Fibroblast of villous mesenchyme (primary cell): Measurements from ENCODE around the gene TIA1. TPM values are rescaled to one million over a fixed set of nuclear protein-coding genes. Genes with fewer than 3 reads are reported as not detected.
A peak's percentile ranks its signal among the peaks of the same experiment; 100 is the strongest.
"Not testable (repeated sequence)": the region's sequence is repeated elsewhere in the genome, so short reads cannot be mapped to it uniquely, and the experiment has no call there.

ENCODE experiments used
- DNase-seq: peaks from one replicate; pipeline ENCODE4 v3.0.0-alpha.2; 2010; ENCODE audit warnings: low read depth
- H3K4me3 ChIP-seq: 2 replicates; pipeline ENCODE4 v1.5.1; 2011; ENCODE audit warnings: low read depth, mild to moderate bottlenecking, low read length
- total RNA-seq: library from RNA; depleted of rRNA; stranded (reverse); fragments of >200 nt; gene quantifications from 2 replicates; pipeline ENCODE4 v1.2.3, GENCODE V29; 2012
- TF ChIP-seq, protein P1 (sequence below): IDR thresholded peaks from 2 replicates; pipeline ENCODE4 v1.5.1; 2012; ENCODE audit warnings: low read depth, mild to moderate bottlenecking, low read length; ENCODE audit not compliant: insufficient read depth

TIA1 gene
- total RNA-seq, 1 donor: 114 TPM

GRCh38 chr2:70242552-70242951 lies 5.9 kb downstream of the TIA1 start:
- TF ChIP-seq, protein P1, sequence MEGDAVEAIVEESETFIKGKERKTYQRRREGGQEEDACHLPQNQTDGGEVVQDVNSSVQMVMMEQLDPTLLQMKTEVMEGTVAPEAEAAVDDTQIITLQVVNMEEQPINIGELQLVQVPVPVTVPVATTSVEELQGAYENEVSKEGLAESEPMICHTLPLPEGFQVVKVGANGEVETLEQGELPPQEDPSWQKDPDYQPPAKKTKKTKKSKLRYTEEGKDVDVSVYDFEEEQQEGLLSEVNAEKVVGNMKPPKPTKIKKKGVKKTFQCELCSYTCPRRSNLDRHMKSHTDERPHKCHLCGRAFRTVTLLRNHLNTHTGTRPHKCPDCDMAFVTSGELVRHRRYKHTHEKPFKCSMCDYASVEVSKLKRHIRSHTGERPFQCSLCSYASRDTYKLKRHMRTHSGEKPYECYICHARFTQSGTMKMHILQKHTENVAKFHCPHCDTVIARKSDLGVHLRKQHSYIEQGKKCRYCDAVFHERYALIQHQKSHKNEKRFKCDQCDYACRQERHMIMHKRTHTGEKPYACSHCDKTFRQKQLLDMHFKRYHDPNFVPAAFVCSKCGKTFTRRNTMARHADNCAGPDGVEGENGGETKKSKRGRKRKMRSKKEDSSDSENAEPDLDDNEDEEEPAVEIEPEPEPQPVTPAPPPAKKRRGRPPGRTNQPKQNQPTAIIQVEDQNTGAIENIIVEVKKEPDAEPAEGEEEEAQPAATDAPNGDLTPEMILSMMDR: no peak

DNA sequence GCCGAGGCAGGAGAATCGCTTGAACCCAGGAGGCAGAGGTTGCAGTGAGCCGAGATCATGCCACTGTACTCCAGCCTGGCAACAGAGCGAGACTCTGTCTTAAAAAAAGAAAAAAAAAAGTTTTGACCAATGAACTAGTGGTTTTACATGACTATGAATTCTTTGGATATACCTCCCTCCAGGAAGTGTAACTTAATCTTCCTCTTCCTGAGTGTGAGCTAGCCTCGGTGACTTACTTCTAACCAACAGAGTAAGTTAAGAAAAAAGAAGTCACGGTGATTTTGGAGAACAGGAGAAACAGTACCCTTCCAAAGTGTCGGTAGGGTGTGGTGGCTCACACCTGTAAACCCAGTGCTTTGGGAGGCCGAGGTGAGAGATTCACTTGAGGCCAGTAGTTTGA lies 7.1 kb downstream of the TIA1 start:
- H3K4me3 ChIP-seq: no peak overlapping the region
- no peak for DNase-seq
- TF ChIP-seq, protein P1: no peak

More at GRCh38 chr2:70242552-70242951, 5.9 kb downstream of the TIA1 start:
- DNase-seq: no peak
- no peak overlapping the region for H3K4me3 ChIP-seq

DNA sequence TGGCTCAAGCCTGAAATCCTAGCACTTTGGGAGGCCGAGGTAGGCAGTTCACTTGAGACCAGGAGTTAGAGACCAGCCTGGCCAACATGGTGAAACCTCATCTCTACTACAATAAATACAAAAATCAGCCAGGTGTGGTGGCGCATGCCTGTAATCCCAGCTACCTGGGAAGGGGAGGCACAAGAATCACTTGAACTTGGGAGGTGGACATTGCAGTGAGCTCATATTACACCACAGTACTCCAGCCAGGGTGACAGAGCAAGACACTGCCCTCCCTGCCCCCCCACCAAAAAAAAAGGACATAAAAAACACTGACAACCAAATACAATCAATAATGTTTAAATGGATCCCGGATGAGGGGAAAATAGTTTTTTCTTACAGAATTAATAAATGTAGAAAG lies 7.8 kb downstream of the TIA1 start:
- DNase-seq: no peak
- TF ChIP-seq, protein P1: no peak
- no peak overlapping the region for H3K4me3 ChIP-seq

- no peak for DNase-seq
- no peak overlapping the region for H3K4me3 ChIP-seq
- TF ChIP-seq, protein P1: no peak
These were observed 14.5 kb downstream of the TIA1 start for GRCh38 chr2:70233926-70234325.

DNA sequence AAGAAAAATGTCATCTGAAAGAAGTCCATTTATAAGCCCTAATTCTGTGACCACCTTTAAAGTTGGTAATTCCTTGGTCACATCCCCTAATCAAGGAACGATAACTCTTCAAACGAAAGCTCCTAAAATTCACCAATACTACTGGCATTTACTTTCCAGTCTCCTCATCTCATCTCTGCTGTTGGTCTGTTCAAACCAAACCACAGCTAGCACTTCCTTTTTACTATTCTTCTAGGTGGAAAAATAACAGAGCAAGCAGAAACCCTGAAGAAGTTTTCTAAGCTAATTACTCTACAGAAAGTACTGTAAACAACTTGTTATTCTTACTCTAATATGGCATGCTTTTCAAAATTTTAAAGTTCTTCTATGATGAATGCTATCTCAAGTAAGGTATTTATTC lies 21.6 kb downstream of the TIA1 start:
- DNase-seq: no peak
- no peak overlapping the region for H3K4me3 ChIP-seq
- TF ChIP-seq, protein P1: no peak

DNA sequence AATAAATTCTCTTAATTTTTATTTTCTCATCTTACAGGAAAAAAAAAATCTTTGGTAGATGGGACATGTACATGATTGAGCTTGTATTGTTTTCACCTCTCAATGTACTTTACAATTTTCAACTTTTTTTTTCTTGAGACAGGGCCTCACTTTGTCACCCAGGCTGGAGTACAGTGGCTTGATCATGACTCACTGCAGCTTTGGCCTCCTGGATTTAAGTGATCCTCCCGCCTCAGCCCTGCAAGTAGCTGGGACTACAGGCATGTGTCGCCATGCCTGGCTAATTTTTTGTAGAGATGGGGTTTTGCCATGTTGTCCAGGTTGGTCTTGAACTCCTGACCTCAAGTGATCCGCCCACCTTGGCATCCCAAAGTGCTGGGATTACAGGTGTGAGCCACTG lies 25.1 kb downstream of the TIA1 start:
- DNase-seq, H3K4me3 ChIP-seq: not testable (repeated sequence)

DNA sequence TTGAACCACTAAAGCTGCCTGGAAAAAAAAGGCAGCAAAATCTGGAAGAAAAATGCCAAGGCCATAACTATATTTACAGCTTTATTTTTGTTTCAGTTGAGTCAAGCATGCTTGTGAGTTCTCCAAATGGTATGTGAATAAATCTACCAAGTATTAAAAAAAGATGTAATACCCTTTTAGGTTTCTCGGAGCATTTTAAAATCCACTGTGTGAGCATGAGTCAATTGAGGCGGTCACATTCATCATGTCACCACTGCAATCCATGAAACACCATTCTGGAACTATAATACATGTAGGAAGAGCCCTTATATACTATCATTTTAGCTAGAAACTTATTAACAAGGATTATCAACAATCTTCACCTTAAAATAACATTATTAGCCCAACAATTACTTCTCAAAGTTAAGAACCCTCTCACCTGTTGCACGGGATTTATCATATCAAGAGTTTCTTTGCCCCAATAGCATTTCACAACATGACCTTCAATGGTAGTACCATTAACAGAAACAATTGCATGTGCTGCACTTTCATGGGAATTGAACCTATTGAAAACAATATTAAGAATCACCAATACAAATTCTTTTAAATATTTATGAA lies 33.4 kb downstream of the TIA1 start:
- DNase-seq: peak; percentile 48
- TF ChIP-seq, protein P1: no peak
- no peak overlapping the region for H3K4me3 ChIP-seq

DNA sequence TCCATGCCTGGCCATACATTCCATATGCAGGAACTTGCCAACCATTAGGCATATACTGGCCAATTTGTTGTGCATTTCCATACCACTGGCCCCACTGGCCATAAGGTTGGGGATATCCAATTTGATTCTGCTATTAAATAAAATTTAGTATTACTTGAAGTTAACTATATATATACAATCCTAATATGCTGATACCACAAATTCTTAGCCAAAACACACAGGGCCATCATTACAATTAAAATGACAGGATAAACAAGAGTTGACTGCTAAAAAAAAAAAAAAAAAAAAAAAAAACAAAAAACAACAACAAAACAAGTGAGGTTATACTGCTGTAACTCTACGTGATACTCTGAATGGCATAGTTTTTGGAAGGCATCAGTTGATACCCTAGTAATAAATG lies 34.1 kb downstream of the TIA1 start:
- no peak overlapping the region for H3K4me3 ChIP-seq
- DNase-seq: no peak
- TF ChIP-seq, protein P1: no peak
